Upper lobe of left lung (tissue), 4 donors: ENCODE data around the gene SPP1.

Experiments used
- CTCF ChIP-seq, 6 experiments: fragments of 450-650 bp in 4 of 6; fragments of 200-600 bp in 2 of 6; sonication (generic) in 2 of 6; IDR thresholded peaks; one replicate each; pipeline ENCODE4 v1.5.1; 2016 to 2019; ENCODE audit warnings: antibody characterized with exemption in 6 of 6
- POLR2A ChIP-seq, 4 donors: fragments of 450-650 bp; IDR thresholded peaks; one replicate each; pipeline ENCODE4 v1.5.1; 2016 to 2017; ENCODE audit warnings: antibody characterized with exemption in 4 of 4, mild to moderate bottlenecking in 2 of 4
- POLR2AphosphoS5 ChIP-seq, 2 donors: sonication (generic); formaldehyde crosslinking; IDR thresholded peaks; one replicate each; pipeline ENCODE4 v1.5.1; 2017; ENCODE audit warnings: antibody characterized with exemption in 2 of 2

- TF ChIP-seq POLR2AphosphoS5 (IDR thresholded peaks at IDR 0.05) (no peak), CTCF (IDR thresholded peaks at IDR 0.05) (no peak), POLR2A (IDR thresholded peaks at IDR 0.05) (no peak)
Observed at GRCh38 chr4:87978681-87979080, 3.2 kb downstream of the SPP1 start.
